ENCODE results near the gene MYO1D. TPM values are rescaled to one million over a fixed set of nuclear protein-coding genes. Genes with fewer than 3 reads are reported as not detected.
"Not testable (repeated sequence)": the region's sequence is repeated elsewhere in the genome, so short reads cannot be mapped to it uniquely, and the experiment has no call there.

The MYO1D gene
- total RNA-seq, 2 donors from 2014 or later, result 42.9 to 43.7 TPM

DNA sequence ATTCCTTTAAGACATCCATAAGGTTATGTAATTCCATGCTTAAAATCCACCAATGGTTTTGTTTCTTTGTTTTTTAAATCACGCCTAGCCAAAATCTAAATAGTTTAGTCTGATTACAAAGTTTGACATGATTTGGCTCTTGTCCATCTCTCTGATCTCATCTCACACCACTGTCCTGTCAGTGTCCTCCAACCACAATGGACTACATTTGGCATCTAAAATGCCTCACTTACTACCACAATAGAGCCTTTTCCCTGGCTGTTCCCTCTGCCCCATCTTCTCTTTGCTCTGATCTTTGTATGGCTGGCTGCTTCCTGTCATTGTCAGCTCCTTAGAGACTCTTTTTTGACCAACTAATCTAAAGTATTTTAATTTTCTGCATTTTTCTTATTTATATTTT, 157.2 kb downstream of the MYO1D start:
- no peak for DNase-seq
- peaks cover 42% of the 10 kb centered on the region for H3K36me3 Mint-ChIP-seq (ENCODE audit: low read depth)
- WGBS, 2 experiments (ENCODE audit: insufficient coverage in 1 of 2, insufficient read length in 1 of 2), result 94 to 100% methylated on average over 1 of the region's 1 CpG
- no peaks in the 10 kb centered on the region for H3K4me1 ChIP-seq (ENCODE audit: control insufficient read depth, insufficient read depth, low read length)
- no peak overlapping the region for H3K4me3 ChIP-seq (ENCODE audit: low read length)
- H3K36me3 ChIP-seq (ENCODE audit: control insufficient read depth, insufficient read depth, low read length), result peaks cover 12% of the 10 kb centered on the region
- no peaks in the 10 kb centered on the region for H3K27me3 Mint-ChIP-seq (ENCODE audit: insufficient read depth)
- no peak overlapping the region for H3K9ac ChIP-seq (ENCODE audit: extremely low read depth, low read length, poor library complexity, severe bottlenecking)
- TF ChIP-seq, protein P1, sequence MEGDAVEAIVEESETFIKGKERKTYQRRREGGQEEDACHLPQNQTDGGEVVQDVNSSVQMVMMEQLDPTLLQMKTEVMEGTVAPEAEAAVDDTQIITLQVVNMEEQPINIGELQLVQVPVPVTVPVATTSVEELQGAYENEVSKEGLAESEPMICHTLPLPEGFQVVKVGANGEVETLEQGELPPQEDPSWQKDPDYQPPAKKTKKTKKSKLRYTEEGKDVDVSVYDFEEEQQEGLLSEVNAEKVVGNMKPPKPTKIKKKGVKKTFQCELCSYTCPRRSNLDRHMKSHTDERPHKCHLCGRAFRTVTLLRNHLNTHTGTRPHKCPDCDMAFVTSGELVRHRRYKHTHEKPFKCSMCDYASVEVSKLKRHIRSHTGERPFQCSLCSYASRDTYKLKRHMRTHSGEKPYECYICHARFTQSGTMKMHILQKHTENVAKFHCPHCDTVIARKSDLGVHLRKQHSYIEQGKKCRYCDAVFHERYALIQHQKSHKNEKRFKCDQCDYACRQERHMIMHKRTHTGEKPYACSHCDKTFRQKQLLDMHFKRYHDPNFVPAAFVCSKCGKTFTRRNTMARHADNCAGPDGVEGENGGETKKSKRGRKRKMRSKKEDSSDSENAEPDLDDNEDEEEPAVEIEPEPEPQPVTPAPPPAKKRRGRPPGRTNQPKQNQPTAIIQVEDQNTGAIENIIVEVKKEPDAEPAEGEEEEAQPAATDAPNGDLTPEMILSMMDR (conservative IDR thresholded peaks at IDR 0.05), result no peak
- H3K27me3 ChIP-seq (ENCODE audit: control insufficient read depth, insufficient read depth, low read length, poor library complexity, severe bottlenecking), result no peaks in the 10 kb centered on the region
- no peak overlapping the region for H3K4me3 Mint-ChIP-seq
- no peak overlapping the region for H3K27ac ChIP-seq (ENCODE audit: low read depth, low read length)
- H3K9me3 ChIP-seq (ENCODE audit: control insufficient read depth, low read length), result peaks cover 6% of the 10 kb centered on the region
- no peaks in the 10 kb centered on the region for H3K9me3 Mint-ChIP-seq
- no peak overlapping the region for H3K27ac Mint-ChIP-seq
- no peaks in the 10 kb centered on the region for H3K4me1 Mint-ChIP-seq

- H3K4me3 Mint-ChIP-seq; H3K4me1 Mint-ChIP-seq; DNase-seq; H3K9ac ChIP-seq (ENCODE audit: extremely low read depth, low read length, poor library complexity, severe bottlenecking); H3K36me3 ChIP-seq (ENCODE audit: control insufficient read depth, insufficient read depth, low read length); H3K27ac Mint-ChIP-seq; H3K4me3 ChIP-seq (ENCODE audit: low read length); H3K27ac ChIP-seq (ENCODE audit: low read depth, low read length); H3K27me3 Mint-ChIP-seq (ENCODE audit: insufficient read depth); H3K27me3 ChIP-seq (ENCODE audit: control insufficient read depth, insufficient read depth, low read length, poor library complexity, severe bottlenecking); H3K9me3 ChIP-seq (ENCODE audit: control insufficient read depth, low read length); H3K4me1 ChIP-seq (ENCODE audit: control insufficient read depth, insufficient read depth, low read length): not testable (repeated sequence)
- peaks cover 14% of the 10 kb centered on the region for H3K9me3 Mint-ChIP-seq
- 93 to 100% methylated on average over 1 to 3 of the region's 3 CpGs for WGBS, 2 experiments (ENCODE audit: insufficient coverage in 1 of 2, insufficient read length in 1 of 2)
- peaks cover 55% of the 10 kb centered on the region for H3K36me3 Mint-ChIP-seq (ENCODE audit: low read depth)
Measured at GRCh38 chr17:32714922-32715321, 162.0 kb downstream of the MYO1D start.

DNA sequence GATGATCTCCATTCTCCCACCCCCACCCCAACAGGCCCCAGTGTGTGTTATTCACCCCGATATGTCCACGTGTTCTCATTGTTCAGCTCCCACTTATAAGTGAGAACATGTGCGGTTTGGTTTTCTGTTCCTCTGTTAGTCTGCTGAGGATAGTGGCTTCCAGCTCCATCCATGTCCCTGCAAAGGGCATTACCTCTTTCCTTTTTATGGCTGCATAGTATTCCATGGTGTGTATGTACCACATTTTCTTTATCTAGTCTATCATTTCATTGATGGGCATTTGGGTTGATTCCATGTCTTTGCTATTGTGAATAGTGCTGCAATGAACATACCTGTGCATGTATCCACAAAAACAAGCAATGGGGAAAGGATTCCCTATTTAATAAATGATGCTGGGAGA, 162.7 kb downstream of the MYO1D start:
- not testable (repeated sequence) for H3K27me3 ChIP-seq (ENCODE audit: control insufficient read depth, insufficient read depth, low read length, poor library complexity, severe bottlenecking); H3K4me1 Mint-ChIP-seq; H3K4me1 ChIP-seq (ENCODE audit: control insufficient read depth, insufficient read depth, low read length); H3K36me3 ChIP-seq (ENCODE audit: control insufficient read depth, insufficient read depth, low read length); H3K27ac Mint-ChIP-seq; H3K4me3 Mint-ChIP-seq; H3K4me3 ChIP-seq (ENCODE audit: low read length); H3K9ac ChIP-seq (ENCODE audit: extremely low read depth, low read length, poor library complexity, severe bottlenecking); H3K27ac ChIP-seq (ENCODE audit: low read depth, low read length); H3K9me3 ChIP-seq (ENCODE audit: control insufficient read depth, low read length); DNase-seq; H3K27me3 Mint-ChIP-seq (ENCODE audit: insufficient read depth)
- WGBS, 2 experiments (ENCODE audit: insufficient coverage in 1 of 2, insufficient read length in 1 of 2), result 97 to 99% methylated on average over 3 of the region's 3 CpGs
- Mint-ChIP-seq H3K36me3 (ENCODE audit: low read depth) (peaks cover 51% of the 10 kb centered on the region), H3K9me3 (peaks cover 14% of the 10 kb centered on the region)

- H3K4me1 ChIP-seq (ENCODE audit: control insufficient read depth, insufficient read depth, low read length), result no peaks in the 10 kb centered on the region
- Mint-ChIP-seq H3K4me3 (no peak overlapping the region), H3K36me3 (ENCODE audit: low read depth) (peaks cover 44% of the 10 kb centered on the region), H3K4me1 (no peaks in the 10 kb centered on the region), H3K27me3 (ENCODE audit: insufficient read depth) (no peaks in the 10 kb centered on the region), H3K9me3 (peaks cover 14% of the 10 kb centered on the region), H3K27ac (no peak overlapping the region)
- no peaks in the 10 kb centered on the region for H3K9me3 ChIP-seq (ENCODE audit: control insufficient read depth, low read length)
- no peaks in the 10 kb centered on the region for H3K27me3 ChIP-seq (ENCODE audit: control insufficient read depth, insufficient read depth, low read length, poor library complexity, severe bottlenecking)
- H3K36me3 ChIP-seq (ENCODE audit: control insufficient read depth, insufficient read depth, low read length), result peaks cover 4% of the 10 kb centered on the region
- TF ChIP-seq, protein P1 (conservative IDR thresholded peaks at IDR 0.05), result no peak
- no peak overlapping the region for H3K9ac ChIP-seq (ENCODE audit: extremely low read depth, low read length, poor library complexity, severe bottlenecking)
- no peak for DNase-seq
- no peak overlapping the region for H3K4me3 ChIP-seq (ENCODE audit: low read length)
- no peak overlapping the region for H3K27ac ChIP-seq (ENCODE audit: low read depth, low read length)
Measured at GRCh38 chr17:32713081-32713480, 163.8 kb downstream of the MYO1D start.
